Body of pancreas (tissue), 4 donors: ENCODE measurements around the gene EFNA3. TPM values are rescaled to one million over a fixed set of nuclear protein-coding genes. Genes with fewer than 3 reads are reported as not detected.

Experiments used
- ATAC-seq: fragments of 150-250 bp; one replicate; pipeline ENCODE4 v1.9.1; 2016
- DNase-seq, 4 donors: peaks; one replicate each; pipeline ENCODE4 v3.0.0-alpha.2; 2019
- H3K27ac ChIP-seq, 4 donors: fragments of 200-600 bp; sonication (generic); 1 replicate in 3 of 4; 2 replicates in 1 of 4; pipeline versions ENCODE4 v1.5.1 to v1.6.1; 2016 to 2019; ENCODE audit warnings: mild to moderate bottlenecking in 1 of 4, mixed read lengths in 1 of 4, moderate library complexity in 1 of 4
- H3K27me3 ChIP-seq, 2 donors: fragments of 200-600 bp; sonication (generic); one replicate each; pipeline ENCODE4 v1.6.0; 2016; ENCODE audit warnings: mild to moderate bottlenecking in 1 of 2
- H3K36me3 ChIP-seq, 2 donors: fragments of 200-600 bp; sonication (generic); replicated peaks in 1 of 2; 2 replicates each; pipeline ENCODE4 v1.5.1; 2016; ENCODE audit warnings: low read depth in 2 of 2; ENCODE audit not compliant: insufficient read depth in 1 of 2
- H3K4me1 ChIP-seq: fragments of 200-600 bp; sonication (generic); one replicate; pipeline ENCODE4 v1.6.0; 2016
- H3K4me3 ChIP-seq, 2 donors: fragments of 200-600 bp; sonication (generic); 1 replicate in 1 of 2; 2 replicates in 1 of 2; pipeline ENCODE4 v1.5.1; 2016 to 2019
- H3K9me3 ChIP-seq, 3 donors: fragments of 200-600 bp; sonication (generic); 1 replicate in 2 of 3; 2 replicates in 1 of 3; pipeline ENCODE4 v1.5.1; 2016
- POLR2A ChIP-seq, 3 donors: fragments of 450-650 bp; IDR thresholded peaks; one replicate each; pipeline ENCODE4 v1.6.1; 2016; ENCODE audit warnings: antibody characterized with exemption in 3 of 3, mild to moderate bottlenecking in 2 of 3
- WGBS, 2 donors: methylation state at CpG; one replicate each; pipeline ENCODE4 v1.1.5; 2017; 5-methylcytosine and 5-hydroxymethylcytosine counted together
- intact Hi-C: fragments of 100-400 bp; cut with DNase I; formaldehyde crosslinking; loops from one replicate; pipeline ENCODE4 v1.15.1; 2023
- total RNA-seq, 2 donors: library from RNA; depleted of rRNA; stranded (reverse); fragments of >200 nt; gene quantifications; one replicate each; pipeline ENCODE4 v1.1.0, GENCODE V29; 2016
- TF ChIP-seq, protein P1 (sequence below), 7 experiments: fragments of 450-650 bp in 4 of 7; fragments of 200-600 bp in 3 of 7; sonication (generic) in 3 of 7; IDR thresholded peaks; one replicate each; pipeline ENCODE4 v1.5.1; 2016 to 2019; ENCODE audit warnings: antibody characterized with exemption in 7 of 7

The EFNA3 gene
- total RNA-seq, 2 donors from 2014 or later: 1.8 TPM; not detected in 1

DNA sequence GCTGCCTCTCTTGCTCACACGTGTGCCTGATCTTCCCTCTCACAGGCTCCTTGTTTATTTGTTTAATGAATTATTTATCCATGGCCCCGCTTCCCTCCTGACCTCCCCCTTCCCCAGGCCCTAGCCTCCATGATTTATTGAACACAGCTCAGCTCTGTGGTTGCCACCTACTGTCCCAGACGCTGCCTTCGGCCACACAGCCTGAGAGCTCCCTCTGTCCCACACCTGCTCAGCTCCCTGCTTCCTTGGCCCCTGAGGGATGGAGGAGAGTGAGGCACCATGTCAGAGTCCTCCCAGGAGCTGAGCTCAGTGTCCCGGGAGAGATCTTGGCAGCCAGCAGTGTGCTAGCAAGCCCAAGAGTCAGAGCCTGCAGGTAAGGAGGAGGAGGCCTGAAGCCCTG is 3.1 kb upstream of the EFNA3 start:
- 44 to 49% methylated on average over 4 to 5 of the region's 5 CpGs for WGBS, 2 donors
- H3K36me3 ChIP-seq: no peaks in the 10 kb centered on the region
- TF ChIP-seq, protein P1, sequence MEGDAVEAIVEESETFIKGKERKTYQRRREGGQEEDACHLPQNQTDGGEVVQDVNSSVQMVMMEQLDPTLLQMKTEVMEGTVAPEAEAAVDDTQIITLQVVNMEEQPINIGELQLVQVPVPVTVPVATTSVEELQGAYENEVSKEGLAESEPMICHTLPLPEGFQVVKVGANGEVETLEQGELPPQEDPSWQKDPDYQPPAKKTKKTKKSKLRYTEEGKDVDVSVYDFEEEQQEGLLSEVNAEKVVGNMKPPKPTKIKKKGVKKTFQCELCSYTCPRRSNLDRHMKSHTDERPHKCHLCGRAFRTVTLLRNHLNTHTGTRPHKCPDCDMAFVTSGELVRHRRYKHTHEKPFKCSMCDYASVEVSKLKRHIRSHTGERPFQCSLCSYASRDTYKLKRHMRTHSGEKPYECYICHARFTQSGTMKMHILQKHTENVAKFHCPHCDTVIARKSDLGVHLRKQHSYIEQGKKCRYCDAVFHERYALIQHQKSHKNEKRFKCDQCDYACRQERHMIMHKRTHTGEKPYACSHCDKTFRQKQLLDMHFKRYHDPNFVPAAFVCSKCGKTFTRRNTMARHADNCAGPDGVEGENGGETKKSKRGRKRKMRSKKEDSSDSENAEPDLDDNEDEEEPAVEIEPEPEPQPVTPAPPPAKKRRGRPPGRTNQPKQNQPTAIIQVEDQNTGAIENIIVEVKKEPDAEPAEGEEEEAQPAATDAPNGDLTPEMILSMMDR (IDR thresholded peaks at IDR 0.05): no peak
- H3K9me3 ChIP-seq: no peaks in the 10 kb centered on the region
- no peak for DNase-seq
- H3K27me3 ChIP-seq: peaks cover 0 to 13% of the 10 kb centered on the region in 2 donors
- H3K4me1 ChIP-seq: peaks cover 32% of the 10 kb centered on the region
- intact Hi-C loops: no loop called here
- no peak overlapping the region for H3K27ac ChIP-seq
- no peak for ATAC-seq
- no peak overlapping the region for H3K4me3 ChIP-seq

DNA sequence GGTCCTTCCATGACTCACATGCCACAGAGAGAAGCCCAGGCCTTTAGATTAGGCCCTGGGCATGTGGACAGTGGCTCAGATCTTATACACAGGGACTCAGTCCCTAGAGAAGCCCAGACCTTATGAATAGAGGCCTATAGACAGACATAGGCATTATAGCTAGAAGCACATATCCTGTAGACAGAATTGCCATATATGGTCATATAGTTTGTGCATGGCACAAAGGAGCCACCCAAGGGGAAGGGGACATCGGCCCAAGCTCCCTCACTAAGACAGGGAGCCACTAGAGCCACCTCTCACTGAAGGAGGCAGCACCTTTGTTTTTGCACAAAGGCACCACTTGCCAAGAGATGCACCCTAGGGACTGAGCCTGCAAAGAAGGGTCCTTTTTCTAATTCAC is 2.3 kb upstream of the EFNA3 start:
- Histone ChIP-seq H3K27ac (no peak overlapping the region), H3K36me3 (no peaks in the 10 kb centered on the region), H3K4me1 (peaks cover 32% of the 10 kb centered on the region), H3K9me3 (no peaks in the 10 kb centered on the region), H3K27me3 (peaks cover 4 to 21% of the 10 kb centered on the region in 2 donors), H3K4me3 (no peak overlapping the region)
- intact Hi-C loops: no loop called here
- ATAC-seq (no peak), DNase-seq (no peak)
- WGBS, 2 donors: 70 to 90% methylated on average over 1 of the region's 1 CpG
- TF ChIP-seq, protein P1 (IDR thresholded peaks at IDR 0.05): no peak
- no peak for TF ChIP-seq POLR2A (IDR thresholded peaks at IDR 0.05)

DNA sequence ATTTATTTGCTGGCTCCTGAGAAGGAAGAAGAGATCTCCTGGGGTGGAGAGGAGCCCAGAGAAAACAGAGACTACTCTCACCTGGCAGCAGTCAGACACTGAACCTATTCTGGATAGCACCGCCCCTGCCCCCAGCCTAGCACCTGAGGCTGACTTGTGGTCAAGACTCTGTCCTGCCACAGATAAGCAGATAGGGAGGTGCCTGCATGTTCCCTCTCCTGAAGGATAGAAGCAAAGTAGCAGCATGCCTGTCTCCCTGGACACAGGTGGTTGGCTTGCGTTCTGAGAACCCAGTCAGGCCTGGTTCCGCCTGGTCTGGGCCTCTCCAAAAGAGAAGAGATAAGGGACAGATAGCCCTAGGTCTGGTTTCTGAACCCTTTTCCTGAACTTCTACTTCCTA is 1.3 kb upstream of the EFNA3 start:
- no peaks in the 10 kb centered on the region for H3K9me3 ChIP-seq
- no peak overlapping the region for H3K27ac ChIP-seq
- H3K36me3 ChIP-seq: no peaks in the 10 kb centered on the region
- intact Hi-C loops: no loop called here
- peaks cover 42% of the 10 kb centered on the region for H3K4me1 ChIP-seq
- 72 to 87% methylated on average over 2 to 3 of the region's 3 CpGs for WGBS, 2 donors
- no peak for ATAC-seq
- no peak overlapping the region for H3K4me3 ChIP-seq
- TF ChIP-seq POLR2A (IDR thresholded peaks at IDR 0.05): no peak
- TF ChIP-seq, protein P1 (IDR thresholded peaks at IDR 0.05): no peak
- peaks cover 4 to 31% of the 10 kb centered on the region in 2 donors for H3K27me3 ChIP-seq
- no peak for DNase-seq

DNA sequence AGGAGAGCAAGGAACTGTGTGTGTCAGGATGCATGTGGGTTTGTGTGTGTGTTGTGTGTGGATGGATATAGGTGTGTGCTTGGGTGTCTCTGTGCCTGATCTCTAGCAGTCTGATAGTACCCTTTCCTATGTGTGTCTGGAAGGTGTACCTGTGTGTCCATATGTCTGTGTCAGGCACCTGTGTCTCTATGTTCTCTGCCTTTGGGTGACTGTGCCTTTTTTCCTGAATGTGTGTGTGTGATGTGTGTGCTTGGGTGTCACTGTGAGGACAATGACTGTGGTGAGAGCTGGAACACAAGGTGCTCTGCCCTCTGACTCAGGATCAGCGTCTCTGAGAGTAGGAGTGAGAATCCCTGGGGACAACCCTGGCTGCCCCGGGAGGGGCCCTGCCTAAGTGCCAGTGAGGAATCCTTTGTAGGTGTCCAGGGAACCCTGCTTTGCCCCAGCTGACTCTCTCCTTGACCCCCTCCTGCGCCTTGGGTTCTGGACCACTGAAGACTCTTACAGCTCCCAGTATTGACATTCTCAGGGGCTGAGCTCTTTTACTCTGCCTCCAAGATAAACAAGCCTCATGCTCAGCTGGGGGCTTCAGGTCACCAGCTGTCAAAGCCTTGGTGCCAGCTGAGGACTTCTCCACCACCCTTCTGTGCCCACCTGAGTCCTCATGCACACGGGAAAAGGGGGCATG is 735 bp upstream of the EFNA3 start:
- no peak for DNase-seq
- 56 to 72% methylated on average over 3 to 4 of the region's 4 CpGs for WGBS, 2 donors
- intact Hi-C loops: no loop called here
- Histone ChIP-seq H3K9me3 (no peaks in the 10 kb centered on the region), H3K4me3 (no peak overlapping the region), H3K4me1 (peaks cover 45% of the 10 kb centered on the region), H3K36me3 (no peaks in the 10 kb centered on the region), H3K27ac (no peak overlapping the region), H3K27me3 (peaks cover 4 to 36% of the 10 kb centered on the region in 2 donors)
- TF ChIP-seq POLR2A (IDR thresholded peaks at IDR 0.05): no peak
- TF ChIP-seq, protein P1 (IDR thresholded peaks at IDR 0.05): no peak
- ATAC-seq: no peak

DNA sequence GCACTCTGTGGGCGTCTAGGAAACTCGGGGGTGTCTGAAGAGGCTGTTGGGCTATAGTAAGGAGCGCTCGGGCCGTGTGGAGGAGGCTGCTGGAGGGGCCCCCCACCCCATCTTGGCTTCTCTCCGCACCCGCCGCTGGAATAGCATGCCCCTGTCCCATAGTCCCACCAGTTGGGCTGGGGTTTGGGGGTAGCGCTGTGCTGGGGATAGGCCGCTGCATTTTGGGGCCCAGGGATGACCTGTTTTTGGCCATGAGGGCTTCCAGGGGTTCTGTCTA is 511 bp downstream of the EFNA3 start:
- TF ChIP-seq POLR2A (IDR thresholded peaks at IDR 0.05): no peak
- TF ChIP-seq, protein P1 (IDR thresholded peaks at IDR 0.05): no peak
- 5 to 6% methylated on average over 9 to 10 of the region's 10 CpGs for WGBS, 2 donors
- Histone ChIP-seq H3K4me3 (no peak overlapping the region), H3K27me3 (peaks cover 4 to 44% of the 10 kb centered on the region in 2 donors), H3K27ac (no peak overlapping the region), H3K9me3 (no peaks in the 10 kb centered on the region), H3K4me1 (peaks cover 48% of the 10 kb centered on the region), H3K36me3 (no peaks in the 10 kb centered on the region)
- DNase-seq: no peak
- ATAC-seq: no peak
- intact Hi-C loops: no loop called here
